Measurements from ENCODE around the gene HOXC5. TPM values are rescaled to one million over a fixed set of nuclear protein-coding genes. Genes with fewer than 3 reads are reported as not detected.
A peak's percentile ranks its signal among the peaks of the same experiment; 100 is the strongest.

The HOXC5 gene
- total RNA-seq, 1 donor from 2014 or later = not detected

- no peak overlapping the region for H3K27ac Mint-ChIP-seq (ENCODE audit: unreplicated experiment)
- no peaks in the 10 kb centered on the region for H3K9me3 Mint-ChIP-seq (ENCODE audit: unreplicated experiment)
- no peak for TF ChIP-seq CTCF (IDR thresholded peaks at IDR 0.05)
- no peak overlapping the region for H3K4me3 Mint-ChIP-seq (ENCODE audit: unreplicated experiment)
- no peak for DNase-seq (ENCODE audit: extremely low spot score, unreplicated experiment)
- H3K36me3 Mint-ChIP-seq (ENCODE audit: unreplicated experiment) = peaks cover 2% of the 10 kb centered on the region
- peaks cover 29% of the 10 kb centered on the region for H3K4me1 Mint-ChIP-seq (ENCODE audit: unreplicated experiment)
- H3K27me3 Mint-ChIP-seq (ENCODE audit: unreplicated experiment) = peaks cover 99% of the 10 kb centered on the region
Observed at GRCh38 chr12:53993162-53994008, 39.5 kb upstream of the HOXC5 start.

- Mint-ChIP-seq H3K4me3 (ENCODE audit: unreplicated experiment) (peak overlapping the region; percentile 42), H3K27ac (ENCODE audit: unreplicated experiment) (no peak overlapping the region), H3K27me3 (ENCODE audit: unreplicated experiment) (peaks cover 99% of the 10 kb centered on the region)
Observed at GRCh38 chr12:53994009-53994263, 38.9 kb upstream of the HOXC5 start.

GRCh38 chr12:53994264-53995001 lies 38.4 kb upstream of the HOXC5 start:
- H3K36me3 Mint-ChIP-seq (ENCODE audit: unreplicated experiment) = peaks cover 2% of the 10 kb centered on the region
- H3K4me3 Mint-ChIP-seq (ENCODE audit: unreplicated experiment) = peak overlapping the region; percentile 73
- no peaks in the 10 kb centered on the region for H3K9me3 Mint-ChIP-seq (ENCODE audit: unreplicated experiment)
- DNase-seq (ENCODE audit: extremely low spot score, unreplicated experiment) = no peak
- no peak overlapping the region for H3K27ac Mint-ChIP-seq (ENCODE audit: unreplicated experiment)
- no peak for TF ChIP-seq CTCF (IDR thresholded peaks at IDR 0.05)
- peaks cover 25% of the 10 kb centered on the region for H3K4me1 Mint-ChIP-seq (ENCODE audit: unreplicated experiment)
- peaks cover 96% of the 10 kb centered on the region for H3K27me3 Mint-ChIP-seq (ENCODE audit: unreplicated experiment)

More at GRCh38 chr12:53994009-53994263, 38.9 kb upstream of the HOXC5 start:
- H3K9me3 Mint-ChIP-seq (ENCODE audit: unreplicated experiment) = no peaks in the 10 kb centered on the region
- peaks cover 29% of the 10 kb centered on the region for H3K4me1 Mint-ChIP-seq (ENCODE audit: unreplicated experiment)
- no peak for TF ChIP-seq CTCF (IDR thresholded peaks at IDR 0.05)
- H3K36me3 Mint-ChIP-seq (ENCODE audit: unreplicated experiment) = peaks cover 2% of the 10 kb centered on the region
- DNase-seq (ENCODE audit: extremely low spot score, unreplicated experiment) = no peak

DNA sequence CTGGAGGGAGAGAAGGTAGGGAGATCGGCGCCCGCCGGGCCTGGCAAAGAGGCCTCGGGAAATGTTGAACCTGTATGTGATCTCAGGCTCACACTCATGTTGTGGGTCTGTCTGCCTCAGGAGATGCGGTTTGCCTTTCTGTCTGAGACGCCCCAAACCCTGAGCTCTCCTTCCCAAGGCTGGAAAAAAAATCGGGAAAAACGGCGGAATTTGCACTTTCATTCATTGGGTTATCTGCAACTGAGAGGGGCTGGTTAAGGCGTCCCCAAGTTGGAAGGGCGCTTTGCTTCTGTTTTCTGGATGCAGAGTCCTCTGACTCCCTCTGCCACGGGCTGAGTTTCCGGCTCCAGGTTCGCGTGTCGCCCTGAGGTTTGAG lies 37.9 kb upstream of the HOXC5 start:
- Mint-ChIP-seq H3K9me3 (ENCODE audit: unreplicated experiment) (no peaks in the 10 kb centered on the region), H3K27ac (ENCODE audit: unreplicated experiment) (no peak overlapping the region), H3K4me1 (ENCODE audit: unreplicated experiment) (peaks cover 28% of the 10 kb centered on the region), H3K4me3 (ENCODE audit: unreplicated experiment) (peak overlapping the region; percentile 73), H3K27me3 (ENCODE audit: unreplicated experiment) (peaks cover 96% of the 10 kb centered on the region), H3K36me3 (ENCODE audit: unreplicated experiment) (peaks cover 2% of the 10 kb centered on the region)
- no peak for DNase-seq (ENCODE audit: extremely low spot score, unreplicated experiment)
- no peak for TF ChIP-seq CTCF (IDR thresholded peaks at IDR 0.05)
